ENCODE results near the gene AP3S2. TPM values are rescaled to one million over a fixed set of nuclear protein-coding genes. Genes with fewer than 3 reads are reported as not detected.

AP3S2 gene
- total and polyA plus RNA-seq, 2 of the 13 experiments (the other 11 are each of a cell fraction or from before 2014, with no cell fraction given), result 17.6 to 44.4 TPM

GRCh38 chr15:89858661-89859458 lies 34.9 kb downstream of the AP3S2 start (continued):
- TF ChIP-seq NR2F6 (IDR thresholded peaks at IDR 0.05), result peak; percentile 69
- peak; percentile 32 for TF ChIP-seq NR2F6 (CRISPR knock-in tag; IDR thresholded peaks at IDR 0.05)
- no peak for TF ChIP-seq ZNF224 (CRISPR knock-in tag; IDR thresholded peaks at IDR 0.05)
- no peak for TF ChIP-seq SAFB2 (CRISPR knock-in tag; IDR thresholded peaks at IDR 0.05; ENCODE audit: borderline replicate concordance, low read depth)
- no peak for TF ChIP-seq ZNF740 (CRISPR knock-in tag; IDR thresholded peaks at IDR 0.05)
- no peak for TF ChIP-seq WIZ (CRISPR knock-in tag; IDR thresholded peaks at IDR 0.05)
- no peak for TF ChIP-seq ZBTB37 (CRISPR knock-in tag; IDR thresholded peaks at IDR 0.05)
- TF ChIP-seq HOXA3 (CRISPR knock-in tag; IDR thresholded peaks at IDR 0.05), result no peak
- TF ChIP-seq CC2D1A (CRISPR knock-in tag; IDR thresholded peaks at IDR 0.05), result no peak
- no peak for TF ChIP-seq E2F5 (CRISPR knock-in tag; conservative IDR thresholded peaks at IDR 0.05)
- TF ChIP-seq RARA (CRISPR knock-in tag; IDR thresholded peaks at IDR 0.05), result peak; percentile 70
- TF ChIP-seq CENPX (CRISPR knock-in tag; IDR thresholded peaks at IDR 0.05), result no peak
- no peak for TF ChIP-seq ZNF430 (CRISPR knock-in tag; IDR thresholded peaks at IDR 0.05)
- no peak for TF ChIP-seq ZNF451 (CRISPR knock-in tag; IDR thresholded peaks at IDR 0.05)
- TF ChIP-seq KDM6A (CRISPR knock-in tag; IDR thresholded peaks at IDR 0.05; ENCODE audit: low read depth), result peak; percentile 13; the same call in 1 of the 2 replicates
- peak; percentile 61; the same call in 1 of the 2 replicates for TF ChIP-seq RXRB (CRISPR knock-in tag; IDR thresholded peaks at IDR 0.05; ENCODE audit: borderline replicate concordance)
- TF ChIP-seq MED8 (CRISPR knock-in tag; IDR thresholded peaks at IDR 0.05; ENCODE audit: insufficient replicate concordance), result no peak
- peak; percentile 84 for TF ChIP-seq ARID5B (CRISPR knock-in tag; IDR thresholded peaks at IDR 0.05)
- TF ChIP-seq TSC22D2 (CRISPR knock-in tag; IDR thresholded peaks at IDR 0.05; ENCODE audit: borderline replicate concordance), result no peak
- TF ChIP-seq TBX2 (CRISPR knock-in tag; IDR thresholded peaks at IDR 0.05; ENCODE audit: borderline replicate concordance), result no peak
- 0 out of 2 replicates have a peak, but pooled peaks have one; percentile 72 for TF ChIP-seq U2AF2 (IDR thresholded peaks at IDR 0.05; ENCODE audit: low read depth, low read length)
- no peak for TF ChIP-seq TEAD2 (CRISPR knock-in tag; IDR thresholded peaks at IDR 0.05)
- TF ChIP-seq SOX6 (IDR thresholded peaks at IDR 0.05), result no peak
- peak; percentile 48; the same call in 1 of the 2 replicates for TF ChIP-seq SOX6 (CRISPR knock-in tag; IDR thresholded peaks at IDR 0.05)

All from HepG2 (cell line).